ENCODE results near the gene REEP1. TPM values are rescaled to one million over a fixed set of nuclear protein-coding genes. Genes with fewer than 3 reads are reported as not detected.
"Not testable (repeated sequence)": the region's sequence is repeated elsewhere in the genome, so short reads cannot be mapped to it uniquely, and the experiment has no call there.

REEP1 gene
- total RNA-seq, 2 donors from 2014 or later: 48.4 to 55.2 TPM

DNA sequence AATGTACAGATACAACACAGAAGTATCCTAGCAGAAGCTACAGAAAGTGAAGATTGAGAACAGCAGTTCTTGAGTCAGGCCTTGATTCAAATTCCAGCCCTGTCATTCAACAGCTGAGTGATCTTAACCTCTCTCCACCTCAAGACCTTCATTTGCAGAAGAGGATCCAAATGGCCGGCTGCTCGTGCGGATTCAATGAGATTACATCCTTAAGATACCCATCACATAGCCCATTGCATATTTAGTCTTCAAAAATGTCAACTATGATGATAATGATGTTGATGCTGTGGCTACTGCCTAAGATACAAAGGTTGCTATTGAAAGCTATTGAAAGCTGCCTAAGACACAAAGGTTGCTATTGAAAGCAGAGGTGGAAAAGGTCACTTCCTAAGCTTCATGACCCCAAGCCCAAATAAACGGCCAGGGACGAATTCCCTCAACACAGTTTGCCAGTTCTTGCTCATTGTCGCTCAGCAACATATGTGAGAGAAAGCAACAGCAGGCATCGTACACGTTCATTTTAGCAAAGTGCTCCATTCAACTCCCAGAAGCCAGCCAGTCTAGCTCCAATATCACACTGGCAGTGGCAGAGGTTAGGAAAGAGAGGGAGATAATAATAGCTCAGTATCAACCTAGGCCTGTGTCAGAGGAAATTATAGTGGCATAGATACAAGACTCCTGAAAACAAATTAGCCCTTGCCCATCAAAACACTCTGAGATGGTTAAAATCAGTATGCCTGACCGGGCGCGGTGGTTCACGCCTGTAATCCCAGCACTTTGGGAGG is 102.0 kb downstream of the REEP1 start:
- intact Hi-C loops (cut with DNase I): no loop called here
- no peak for DNase-seq (ENCODE audit: low spot score)

DNA sequence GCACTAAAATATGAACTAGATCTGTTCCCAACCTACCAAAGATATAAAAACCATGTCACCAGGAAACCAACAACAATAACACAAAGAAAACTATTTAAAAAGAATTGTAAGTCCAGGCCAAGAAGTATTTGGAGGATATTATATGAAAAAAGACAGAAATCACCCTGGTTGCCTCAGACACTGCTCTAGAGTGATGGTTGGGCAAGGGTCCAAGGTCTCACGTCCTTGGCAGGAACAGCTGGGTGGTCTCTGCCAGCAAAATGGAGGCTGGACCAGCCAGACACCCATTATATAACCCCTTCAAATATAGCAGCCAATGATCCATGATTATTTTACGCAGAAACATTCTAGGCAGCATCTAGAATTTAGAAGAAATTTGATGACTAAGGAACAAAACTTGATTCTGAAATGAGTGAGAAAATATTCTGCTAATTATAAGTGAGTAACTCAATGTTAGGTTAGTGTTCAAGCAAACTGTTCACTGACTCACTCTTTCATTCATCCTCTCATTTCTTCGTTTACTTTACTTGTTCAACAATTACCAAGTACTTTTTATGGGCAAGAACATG is 102.8 kb downstream of the REEP1 start:
- no peak for DNase-seq (ENCODE audit: low spot score)
- intact Hi-C loops (cut with DNase I): no loop called here

DNA sequence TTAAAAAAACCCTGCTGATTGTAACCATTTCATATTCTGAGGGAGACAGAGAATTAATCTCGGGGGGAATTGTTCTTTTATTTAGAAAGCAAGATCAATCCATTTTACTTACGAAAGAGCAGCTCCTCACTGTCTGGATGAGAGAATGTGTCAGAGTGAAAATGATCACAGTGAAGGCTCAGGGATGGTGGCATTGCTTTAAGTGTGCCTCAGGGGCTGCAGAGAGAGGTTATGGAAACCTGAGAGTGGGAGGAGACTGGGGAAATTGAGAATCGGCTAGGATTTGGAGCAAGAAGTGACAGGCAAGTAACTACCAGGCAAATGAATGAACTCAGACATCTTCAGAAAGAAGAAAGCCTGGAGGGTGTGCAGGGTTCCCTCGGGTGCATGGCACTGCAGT is 104.0 kb downstream of the REEP1 start:
- intact Hi-C loops (cut with DNase I): no loop called here
- no peak for DNase-seq (ENCODE audit: low spot score)

DNA sequence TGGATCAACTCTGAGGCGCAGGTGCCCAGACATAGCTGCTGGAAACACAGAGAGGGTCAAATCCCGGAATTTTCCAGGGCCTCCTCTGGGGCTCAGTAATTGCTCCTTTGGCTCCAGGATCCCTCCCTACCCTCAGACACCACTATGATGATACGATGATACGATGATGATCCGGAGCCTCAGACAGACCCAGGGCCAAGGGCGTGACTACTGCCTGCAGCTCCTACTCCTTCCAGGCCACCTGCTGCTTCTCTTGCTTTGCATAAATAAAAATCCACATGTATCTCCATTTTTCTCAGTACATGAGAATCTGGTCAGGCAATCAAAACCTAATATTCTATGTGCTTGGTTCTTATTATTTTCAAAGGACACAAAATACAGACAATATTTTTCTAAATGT is 104.5 kb downstream of the REEP1 start:
- intact Hi-C loops (cut with DNase I): no loop called here
- no peak for DNase-seq (ENCODE audit: low spot score)

DNA sequence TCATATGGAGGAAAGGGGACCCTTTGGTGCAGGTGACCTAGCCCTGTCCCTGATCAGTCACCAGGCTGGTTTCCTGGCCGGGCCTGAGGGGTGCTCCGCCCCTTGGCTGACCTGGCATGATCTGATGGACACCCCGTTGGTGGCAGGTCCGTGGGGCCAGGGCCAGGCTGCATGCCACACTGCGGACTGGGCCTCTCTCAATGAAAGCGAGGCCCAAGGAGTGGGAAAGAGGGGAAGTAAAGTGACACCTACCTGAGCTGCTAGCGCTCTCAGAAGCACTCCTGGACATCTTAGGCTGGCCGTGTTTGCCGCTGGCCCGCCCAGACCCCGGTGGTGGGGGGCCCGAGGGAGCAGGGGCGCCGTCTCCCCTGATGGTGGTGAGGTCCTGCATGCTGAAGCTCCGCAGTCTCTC is 105.0 kb downstream of the REEP1 start:
- no peak for DNase-seq (ENCODE audit: low spot score)
- intact Hi-C loops (cut with DNase I): no loop called here

DNA sequence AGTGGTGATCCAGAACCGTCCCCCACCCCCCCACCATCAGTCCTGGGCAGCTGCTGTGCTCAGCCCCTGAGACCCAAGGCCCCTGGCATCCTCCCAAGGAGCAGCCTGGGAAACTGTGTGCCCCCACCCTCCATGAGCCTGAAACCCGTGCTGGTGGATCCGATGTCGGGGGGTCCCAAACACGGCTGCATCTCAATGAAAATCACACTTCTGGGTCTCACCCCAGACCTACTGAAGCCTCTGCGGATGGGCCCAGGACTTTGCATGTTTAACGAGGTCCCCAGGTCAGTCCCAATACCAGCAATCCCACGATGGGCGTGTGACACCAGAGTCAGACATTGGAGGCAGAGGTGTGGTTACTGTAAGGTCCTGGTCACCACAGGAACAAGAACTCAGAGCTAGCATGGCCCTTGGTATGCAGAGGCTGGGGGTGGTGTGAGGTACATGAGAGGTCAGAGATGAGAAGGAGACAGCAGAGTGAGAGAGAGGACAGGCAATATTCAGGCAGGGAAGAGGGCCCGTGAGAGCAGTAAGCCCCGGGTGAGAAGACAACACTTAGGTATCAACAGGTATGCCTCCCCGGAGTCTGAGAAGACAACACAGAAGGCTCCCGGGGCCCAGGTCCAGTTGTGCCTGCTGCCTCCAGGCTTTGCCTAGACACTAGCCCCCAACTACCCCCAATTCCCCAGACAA is 105.6 kb downstream of the REEP1 start:
- intact Hi-C loops (cut with DNase I): no loop called here
- DNase-seq (ENCODE audit: low spot score): no peak

DNA sequence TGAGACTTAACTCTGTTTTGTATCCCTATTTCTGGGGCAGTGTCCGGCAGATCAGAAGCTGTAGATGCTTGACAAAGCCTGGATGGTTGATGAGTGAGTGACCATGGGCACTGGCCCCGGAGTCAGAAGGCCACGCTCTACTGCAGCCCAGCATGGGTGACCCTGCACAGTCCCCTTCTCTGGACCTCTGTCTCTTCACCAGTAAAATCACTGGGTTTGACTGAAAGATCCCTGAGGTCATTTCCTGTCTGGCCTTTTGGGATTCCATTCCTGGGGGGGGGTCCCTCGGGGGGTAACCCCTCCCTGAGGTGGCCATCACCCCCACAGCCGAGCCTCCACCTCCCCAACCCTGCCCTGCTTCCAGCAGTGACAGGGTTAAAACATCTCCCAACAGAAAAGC is 106.5 kb downstream of the REEP1 start:
- intact Hi-C loops (cut with DNase I): no loop called here
- no peak for DNase-seq (ENCODE audit: low spot score)

DNA sequence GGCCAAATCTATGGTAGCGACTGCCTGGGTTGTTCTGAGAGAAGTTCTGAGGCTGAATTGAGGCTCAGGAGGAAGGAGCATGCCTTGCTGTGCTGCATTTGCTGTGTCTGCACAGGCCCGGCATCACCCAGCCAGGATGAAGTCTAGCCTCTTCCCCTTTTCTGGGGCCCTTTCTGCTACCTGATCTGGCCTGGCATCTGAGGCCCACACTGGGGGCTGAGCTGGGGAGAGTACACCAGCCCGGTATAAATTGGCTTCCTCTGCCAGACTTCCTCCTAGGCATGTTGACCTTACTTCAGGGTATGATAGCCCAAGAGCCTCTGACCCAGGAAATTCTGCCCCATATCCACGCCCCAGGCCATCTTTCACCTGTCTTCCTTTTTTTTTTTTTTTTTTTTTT is 108.2 kb downstream of the REEP1 start:
- DNase-seq (ENCODE audit: low spot score): no peak
- intact Hi-C loops (cut with DNase I): loop anchor here in 1 of 2 donors (10.0 kb wide), 1 partner anchor 56 kb away; no protein-coding TSS in a partner anchor

DNA sequence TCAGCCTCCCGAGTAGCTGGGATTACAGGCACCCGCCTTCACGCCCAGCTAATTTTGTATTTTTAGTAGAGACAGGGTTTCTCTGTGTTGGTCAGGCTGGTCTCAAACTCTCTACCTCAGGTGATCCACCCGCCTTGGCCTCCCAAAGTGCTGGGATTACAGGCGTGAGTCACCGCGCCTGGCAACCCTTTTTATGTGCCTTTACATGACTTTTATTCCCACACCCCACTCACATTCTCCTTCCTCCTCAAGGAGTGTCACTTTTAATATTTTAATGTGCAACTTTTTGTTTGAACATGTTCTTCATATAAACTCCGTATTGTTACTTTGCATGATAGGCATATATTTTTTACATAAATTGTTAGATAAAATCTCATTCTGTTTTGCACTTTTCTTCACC is 108.9 kb downstream of the REEP1 start:
- not testable (repeated sequence) for DNase-seq (ENCODE audit: low spot score)
- intact Hi-C loops (cut with DNase I): loop anchor here in 1 of 2 donors (10.0 kb wide), 1 partner anchor 56 kb away; no protein-coding TSS in a partner anchor

DNA sequence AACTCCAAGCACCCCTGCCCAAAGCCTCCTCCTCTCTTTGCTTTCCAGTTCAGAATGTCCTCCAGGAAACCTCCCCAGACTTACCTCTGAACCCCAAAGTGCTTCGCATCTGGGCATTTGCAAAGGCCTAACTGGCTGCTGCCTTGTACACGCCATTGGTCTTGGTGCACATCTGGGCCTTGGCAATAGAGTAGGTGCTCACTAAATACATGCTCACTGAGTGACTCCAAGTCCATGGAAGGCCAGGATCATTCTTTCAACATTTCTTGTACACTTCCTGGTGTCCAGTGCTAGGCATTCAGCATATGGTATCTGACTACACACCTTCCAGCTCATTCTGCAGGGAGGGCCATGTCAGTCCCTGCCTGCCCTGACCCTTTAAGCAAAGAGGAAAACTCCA is 109.7 kb downstream of the REEP1 start:
- intact Hi-C loops (cut with DNase I): loop anchor here in 1 of 2 donors (10.0 kb wide), 1 partner anchor 57 kb away; no protein-coding TSS in a partner anchor
- DNase-seq (ENCODE audit: low spot score): no peak

DNA sequence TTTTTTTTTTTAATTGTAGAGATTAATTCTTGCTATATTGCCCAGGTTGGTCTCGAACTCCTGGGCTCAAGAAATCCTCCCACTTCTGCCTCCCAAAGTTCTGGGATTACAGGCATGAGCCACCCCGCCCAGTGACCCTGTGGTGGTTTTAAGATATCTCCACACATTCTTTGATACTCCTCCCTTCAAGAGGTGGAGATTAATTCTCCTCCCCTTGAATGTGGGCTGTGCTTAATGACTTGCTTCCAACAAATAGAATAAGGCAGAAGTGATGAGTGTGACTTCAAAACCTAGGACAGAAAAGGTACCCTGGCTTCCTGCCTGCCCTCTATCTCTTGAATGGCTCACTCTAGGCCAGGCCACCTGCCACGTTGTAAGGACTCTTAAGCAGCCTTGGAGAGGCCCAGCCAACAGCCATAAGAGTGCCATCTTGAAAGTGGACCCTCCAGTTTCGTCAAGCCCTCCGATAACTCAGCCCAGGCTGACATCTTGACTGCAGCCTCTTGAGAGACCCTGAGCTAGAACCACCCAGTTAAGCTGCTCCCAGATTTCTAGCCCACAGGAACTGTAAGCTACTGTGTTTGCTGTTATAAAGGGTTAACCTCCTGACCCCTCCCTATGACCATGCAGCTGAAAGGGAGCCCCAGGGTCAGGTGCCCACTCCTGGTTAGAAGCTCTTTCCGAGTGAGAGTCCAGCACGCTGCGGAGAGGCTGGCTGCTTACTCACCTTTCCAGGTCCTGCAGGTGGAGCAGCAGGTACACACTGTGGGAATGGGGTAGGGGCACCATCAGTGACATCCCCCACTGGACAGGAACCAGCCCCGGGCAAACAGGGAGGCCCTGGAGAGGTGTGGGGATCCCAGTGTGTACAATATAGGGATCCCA is 110.5 kb downstream of the REEP1 start:
- intact Hi-C loops (cut with DNase I): loop anchor here in 1 of 2 donors (10.0 kb wide), 1 partner anchor 58 kb away; no protein-coding TSS in a partner anchor
- no peak for DNase-seq (ENCODE audit: low spot score)

DNA sequence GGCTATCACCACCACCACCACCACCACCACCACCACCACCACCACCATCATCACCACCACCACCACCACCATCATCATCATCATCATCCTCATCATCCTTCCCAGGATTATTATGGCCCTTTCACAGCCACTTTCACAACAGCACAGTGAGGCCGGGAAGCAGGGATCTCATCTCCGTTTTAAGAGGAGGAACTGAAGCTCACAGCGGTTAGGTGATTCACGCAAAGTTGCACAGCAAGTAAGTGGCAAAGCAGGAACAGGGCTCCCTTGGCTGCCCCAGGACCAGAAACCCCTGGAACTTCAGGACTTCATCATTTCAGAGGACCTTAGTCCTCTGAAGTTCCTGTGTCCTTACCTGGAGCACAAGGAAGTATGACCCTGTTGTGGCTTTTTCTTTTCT is 111.4 kb downstream of the REEP1 start:
- DNase-seq (ENCODE audit: low spot score): no peak
- intact Hi-C loops (cut with DNase I): loop anchor here in 1 of 2 donors (10.0 kb wide), 1 partner anchor 59 kb away; no protein-coding TSS in a partner anchor

DNA sequence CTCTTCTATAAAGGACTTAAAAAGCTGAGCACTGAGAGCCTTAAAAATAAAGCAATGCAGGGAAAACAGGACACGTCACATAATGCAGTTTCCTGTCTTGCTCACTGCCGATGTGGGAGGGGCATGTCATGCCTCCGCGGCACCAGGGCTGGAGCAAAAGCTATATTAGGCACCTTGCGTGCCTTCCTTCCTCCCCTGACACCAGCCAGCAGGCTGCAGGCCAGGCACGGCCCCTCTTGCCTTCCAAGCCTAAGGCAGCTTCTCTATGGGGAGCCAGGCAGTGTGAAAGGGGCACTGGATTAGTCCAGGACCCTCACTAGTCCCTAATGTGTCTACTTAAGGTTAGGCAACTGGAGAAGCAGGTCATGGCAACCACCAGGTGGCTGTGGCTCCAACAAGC is 111.8 kb downstream of the REEP1 start:
- intact Hi-C loops (cut with DNase I): loop anchor here in 1 of 2 donors (10.0 kb wide), 1 partner anchor 59 kb away; no protein-coding TSS in a partner anchor

DNA sequence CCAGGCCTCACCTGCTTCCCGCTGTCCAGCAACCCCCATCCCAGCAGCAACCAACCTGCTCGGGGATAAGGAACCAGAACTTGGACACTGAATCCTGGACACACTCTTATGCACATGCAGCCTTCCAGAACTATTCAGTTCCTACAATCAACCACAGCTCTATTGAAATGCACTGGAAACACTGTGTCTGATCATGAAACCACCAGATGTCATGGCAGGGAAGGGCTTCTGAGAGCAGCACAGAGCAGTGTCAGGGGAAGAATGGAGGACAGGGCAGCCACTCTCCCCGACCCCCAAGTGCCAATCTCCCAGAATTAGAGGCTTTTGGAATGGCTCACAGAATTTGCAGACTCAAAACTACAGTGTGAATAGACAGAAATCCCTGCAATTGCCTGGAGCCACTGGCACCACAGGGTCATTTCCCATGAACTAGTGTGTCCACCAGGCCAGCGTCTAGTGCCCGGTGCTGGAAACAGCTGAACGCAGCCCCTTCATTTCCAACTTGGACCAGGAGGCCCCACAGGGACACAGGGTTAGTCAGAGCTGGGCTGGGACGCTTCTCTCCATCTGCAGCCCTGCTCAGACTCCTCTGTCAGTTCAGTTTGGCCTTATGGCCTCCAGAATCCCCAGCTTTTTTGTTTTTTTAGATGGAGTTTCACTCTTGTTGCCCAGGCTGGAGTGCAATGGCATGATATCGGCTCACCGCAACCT is 112.6 kb downstream of the REEP1 start:
- intact Hi-C loops (cut with DNase I): loop anchor here (5.0 to 10.0 kb wide), 2 partner anchors 60 to 143 kb away; no protein-coding TSS in a partner anchor
- no peak for DNase-seq (ENCODE audit: low spot score)

More for the DNA sequence above, 111.8 kb downstream of the REEP1 start:
- DNase-seq (ENCODE audit: low spot score): peak; percentile 88

DNA sequence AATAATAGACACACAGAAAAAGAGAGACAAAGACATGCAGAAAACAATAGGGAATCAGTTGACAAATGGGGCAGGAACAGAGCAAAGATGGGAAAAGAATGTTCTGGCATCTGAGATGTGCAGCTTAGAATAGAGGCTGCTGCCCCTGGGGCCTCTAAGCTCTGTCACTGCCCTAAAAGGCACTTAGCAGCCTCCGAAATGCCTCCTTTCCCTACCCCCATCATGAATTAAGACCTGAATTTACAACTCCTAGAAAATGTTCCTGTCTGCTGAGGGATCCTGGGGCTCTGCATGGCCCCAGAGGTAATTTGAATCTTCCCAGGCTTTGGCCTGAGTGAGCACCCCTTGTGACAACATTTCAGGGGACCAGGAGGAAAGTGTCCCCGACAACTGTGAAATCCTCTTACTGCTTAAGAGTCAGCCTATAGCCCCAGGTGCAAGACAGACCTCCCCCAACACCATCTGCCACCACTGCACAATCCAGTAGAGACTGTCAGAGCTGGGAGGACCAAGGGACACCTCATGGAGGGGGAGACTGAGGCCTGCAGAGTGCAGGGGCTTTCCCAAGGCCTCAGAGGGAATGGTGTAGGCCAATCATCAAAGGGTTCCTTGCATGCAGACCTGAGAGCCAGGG is 113.4 kb downstream of the REEP1 start:
- no peak for DNase-seq (ENCODE audit: low spot score)
- intact Hi-C loops (cut with DNase I): loop anchor here (5.0 to 10.0 kb wide), 2 partner anchors 61 to 143 kb away; no protein-coding TSS in a partner anchor

DNA sequence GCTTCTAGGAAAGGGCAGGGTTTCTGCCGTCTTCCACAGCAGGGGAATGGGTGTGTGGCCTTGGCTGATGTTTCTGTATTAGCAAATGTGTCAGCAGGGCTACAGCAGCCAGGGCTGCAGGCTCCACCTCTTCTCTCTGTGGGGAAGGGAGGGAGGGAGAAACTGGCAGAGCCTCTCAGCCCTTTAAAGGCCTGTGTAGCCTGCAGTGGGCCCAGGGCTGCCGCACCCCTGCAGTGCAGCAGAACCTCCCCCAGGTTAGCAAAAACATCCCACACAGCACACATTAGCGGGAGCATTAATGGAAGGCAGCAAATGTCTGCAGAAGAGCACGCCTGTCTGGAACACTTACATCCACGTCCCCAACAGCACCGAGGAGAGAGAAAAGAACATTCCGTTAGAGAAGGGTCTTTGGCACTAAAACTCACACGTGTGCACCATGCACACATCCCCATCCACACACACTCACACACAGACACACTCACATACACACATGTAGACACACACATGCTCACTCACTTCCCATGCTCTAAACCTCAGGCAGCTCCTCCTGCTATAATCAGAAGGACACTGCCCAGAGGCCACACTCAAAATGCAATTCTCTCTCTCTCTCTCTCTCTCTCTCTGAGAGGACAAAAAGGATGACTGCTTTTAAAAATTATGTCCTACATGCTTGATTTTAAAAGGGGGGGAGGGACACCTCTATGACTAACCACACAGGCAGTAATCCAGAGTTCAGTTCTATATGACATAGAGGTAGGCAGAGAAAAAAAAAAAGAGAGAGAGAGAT is 114.1 kb downstream of the REEP1 start:
- peak; percentile 88 for DNase-seq (ENCODE audit: low spot score)
- intact Hi-C loops (cut with DNase I): loop anchor here (5.0 to 10.0 kb wide), 2 partner anchors 61 to 144 kb away; no protein-coding TSS in a partner anchor
